ENCODE results near the gene BEAN1.
A peak's percentile ranks its signal among the peaks of the same experiment; 100 is the strongest.

The BEAN1 gene

GRCh38 chr16:66471716-66472393, 44.8 kb downstream of the BEAN1 start:
- no peak for DNase-seq

GRCh38 chr16:66473051-66473571, 46.0 kb downstream of the BEAN1 start:
- no peak for DNase-seq

- DNase-seq = no peak
These were observed 46.8 kb downstream of the BEAN1 start for GRCh38 chr16:66473654-66474519.

- DNase-seq = peak; percentile 51
These were observed 47.7 kb downstream of the BEAN1 start for GRCh38 chr16:66474750-66475199.

GRCh38 chr16:66475232-66475631, 48.1 kb downstream of the BEAN1 start:
- no peak for DNase-seq

GRCh38 chr16:66476328-66477027, 49.4 kb downstream of the BEAN1 start:
- no peak for DNase-seq

GRCh38 chr16:66477028-66477515, 50.0 kb downstream of the BEAN1 start:
- no peak for DNase-seq

- DNase-seq = no peak
These were observed 51.8 kb downstream of the BEAN1 start for GRCh38 chr16:66478733-66479511.

- no peak for DNase-seq
These were observed 52.7 kb downstream of the BEAN1 start for GRCh38 chr16:66479661-66480264.

- no peak for DNase-seq
These were observed 53.4 kb downstream of the BEAN1 start for GRCh38 chr16:66480265-66481080.

GRCh38 chr16:66481081-66481942, 54.2 kb downstream of the BEAN1 start:
- DNase-seq = no peak

- DNase-seq = no peak
These were observed 54.9 kb downstream of the BEAN1 start for GRCh38 chr16:66481943-66482390.

GRCh38 chr16:66483689-66484452, 56.8 kb downstream of the BEAN1 start:
- peak; percentile 27 for DNase-seq

GRCh38 chr16:66484453-66485213, 57.5 kb downstream of the BEAN1 start:
- DNase-seq = no peak

GRCh38 chr16:66485376-66485775, 58.3 kb downstream of the BEAN1 start:
- no peak for DNase-seq

- DNase-seq = no peak
These were observed 59.2 kb downstream of the BEAN1 start for GRCh38 chr16:66486199-66486772.

GRCh38 chr16:66486773-66487579, 59.9 kb downstream of the BEAN1 start:
- DNase-seq = no peak
